K562 (cell line): ENCODE data around the gene MUCL1. TPM values are rescaled to one million over a fixed set of nuclear protein-coding genes. Genes with fewer than 3 reads are reported as not detected.

Source experiments
- ARID3A ChIP-seq: IDR thresholded peaks from 2 replicates; pipeline ENCODE4 v1.6.1; 2012; ENCODE audit warnings: low read depth, low read length, improper control_type of control experiment, borderline replicate concordance
- CC2D1A ChIP-seq: fragments of 450-650 bp; IDR thresholded peaks from 2 replicates; pipeline ENCODE4 v1.6.1; 2017; ENCODE audit warnings: mild to moderate bottlenecking
- CTCF ChIP-seq, 3 experiments: IDR thresholded peaks in 2 of 3; conservative IDR thresholded peaks in 1 of 3; 2 replicates each; pipeline ENCODE4 v1.5.1; 2011 to 2012; ENCODE audit warnings: low read length in 3 of 3, mild to moderate bottlenecking in 3 of 3, control low read depth in 2 of 3, improper control_type of control experiment in 1 of 3, inconsistent platforms in 1 of 3, low read depth in 1 of 3, mixed read lengths in 1 of 3, moderate library complexity in 1 of 3; ENCODE audit not compliant: insufficient read depth in 2 of 3
- POLR3A ChIP-seq: IDR thresholded peaks from 2 replicates; pipeline ENCODE4 v1.6.1; 2011; ENCODE audit warnings: borderline replicate concordance, mild to moderate bottlenecking, moderate library complexity; ENCODE audit not compliant: insufficient read length, insufficient read depth; ENCODE audit errors: extremely low read depth
- RAD21 ChIP-seq, 2 experiments: fragments of 250-450 bp in 1 of 2; fragments of 450-650 bp in 1 of 2; sonication (Bioruptor Pico) in 1 of 2; formaldehyde crosslinking in 1 of 2; IDR thresholded peaks in 1 of 2; conservative IDR thresholded peaks in 1 of 2; 2 replicates each; pipeline versions ENCODE4 v1.4.0 to v1.8.0; 2020 to 2022; ENCODE audit warnings: mild to moderate bottlenecking in 2 of 2, moderate library complexity in 1 of 2
- RCOR1 ChIP-seq, 2 experiments: IDR thresholded peaks; 2 replicates each; pipeline ENCODE4 v1.6.1; 2012; ENCODE audit warnings: low read depth in 2 of 2, low read length in 2 of 2, borderline replicate concordance in 1 of 2, improper control_type of control experiment in 1 of 2
- RFX7 ChIP-seq: fragments of 250-450 bp; sonication (Bioruptor Pico); IDR thresholded peaks from 2 replicates; pipeline ENCODE4 v1.5.1; 2021; ENCODE audit warnings: mild to moderate bottlenecking
- ZFP36 ChIP-seq: fragments of 150-350 bp; IDR thresholded peaks from 2 replicates; pipeline ENCODE4 v1.6.1; 2018; ENCODE audit warnings: low read length, low read depth; ENCODE audit not compliant: partially characterized antibody
- polyA plus RNA-seq, 8 experiments: library from polyadenylated mRNA; depleted of rRNA in 4 of 8; stranded (reverse) in 5 of 8; unstranded in 3 of 8; fragments of >200 nt; fragmentation: Nextera tagmentation in 2 of 8; fragmentation: Illumina TruSeq in 1 of 8; extraction: Ambion mirVana in 2 of 8; extraction: Trizol in 1 of 8; gene quantifications; 2 replicates each; pipeline versions ENCODE4 v1.2.1 to v1.2.3, GENCODE V29; 2011 to 2014; ENCODE audit warnings: inconsistent platforms in 1 of 8, missing spikeins in 1 of 8
- total RNA-seq, 7 experiments: library from RNA; depleted of rRNA in 6 of 7; stranded (reverse); fragments of >200 nt in 6 of 7; fragmentation: Illumina TruSeq in 2 of 7; extraction: Trizol in 2 of 7; gene quantifications; 2 replicates each; pipeline versions ENCODE4 v1.2.1 to v1.2.3, GENCODE V29; 2011 to 2021; ENCODE audit warnings: low replicate concordance in 1 of 7
- TF ChIP-seq, protein P1 (sequence below), 2 experiments: fragments of 450-650 bp; formaldehyde crosslinking in 1 of 2; IDR thresholded peaks; 2 replicates each; pipeline versions ENCODE4 v1.4.0 to v1.6.1; 2014 to 2020; ENCODE audit warnings: mild to moderate bottlenecking in 2 of 2, borderline replicate concordance in 1 of 2, low read depth in 1 of 2

The MUCL1 gene
- total and polyA plus RNA-seq, 9 of the 15 experiments (the other 6 are each of a cell fraction or from before 2014, with no cell fraction given), result not detected

GRCh38 chr12:54853933-54854538 is at the start of gene MUCL1 (continued):
- TF ChIP-seq, protein P1, sequence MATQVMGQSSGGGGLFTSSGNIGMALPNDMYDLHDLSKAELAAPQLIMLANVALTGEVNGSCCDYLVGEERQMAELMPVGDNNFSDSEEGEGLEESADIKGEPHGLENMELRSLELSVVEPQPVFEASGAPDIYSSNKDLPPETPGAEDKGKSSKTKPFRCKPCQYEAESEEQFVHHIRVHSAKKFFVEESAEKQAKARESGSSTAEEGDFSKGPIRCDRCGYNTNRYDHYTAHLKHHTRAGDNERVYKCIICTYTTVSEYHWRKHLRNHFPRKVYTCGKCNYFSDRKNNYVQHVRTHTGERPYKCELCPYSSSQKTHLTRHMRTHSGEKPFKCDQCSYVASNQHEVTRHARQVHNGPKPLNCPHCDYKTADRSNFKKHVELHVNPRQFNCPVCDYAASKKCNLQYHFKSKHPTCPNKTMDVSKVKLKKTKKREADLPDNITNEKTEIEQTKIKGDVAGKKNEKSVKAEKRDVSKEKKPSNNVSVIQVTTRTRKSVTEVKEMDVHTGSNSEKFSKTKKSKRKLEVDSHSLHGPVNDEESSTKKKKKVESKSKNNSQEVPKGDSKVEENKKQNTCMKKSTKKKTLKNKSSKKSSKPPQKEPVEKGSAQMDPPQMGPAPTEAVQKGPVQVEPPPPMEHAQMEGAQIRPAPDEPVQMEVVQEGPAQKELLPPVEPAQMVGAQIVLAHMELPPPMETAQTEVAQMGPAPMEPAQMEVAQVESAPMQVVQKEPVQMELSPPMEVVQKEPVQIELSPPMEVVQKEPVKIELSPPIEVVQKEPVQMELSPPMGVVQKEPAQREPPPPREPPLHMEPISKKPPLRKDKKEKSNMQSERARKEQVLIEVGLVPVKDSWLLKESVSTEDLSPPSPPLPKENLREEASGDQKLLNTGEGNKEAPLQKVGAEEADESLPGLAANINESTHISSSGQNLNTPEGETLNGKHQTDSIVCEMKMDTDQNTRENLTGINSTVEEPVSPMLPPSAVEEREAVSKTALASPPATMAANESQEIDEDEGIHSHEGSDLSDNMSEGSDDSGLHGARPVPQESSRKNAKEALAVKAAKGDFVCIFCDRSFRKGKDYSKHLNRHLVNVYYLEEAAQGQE (IDR thresholded peaks at IDR 0.05; ENCODE audit: borderline replicate concordance), result peak; percentile 82
- TF ChIP-seq, protein P1 (CRISPR knock-in tag; IDR thresholded peaks at IDR 0.05; ENCODE audit: low read depth), result no peak
- TF ChIP-seq RFX7 (CRISPR knock-in tag) (no peak), CC2D1A (peak; percentile 39; the same call in 1 of the 2 replicates), RAD21 (CRISPR knock-in tag; conservative IDR thresholded peaks at IDR 0.05 in 1 of 2, IDR thresholded peaks at IDR 0.05 in 1 of 2) (peak; percentile 96), CTCF (IDR thresholded peaks at IDR 0.05 in 2 of 3, conservative IDR thresholded peaks at IDR 0.05 in 1 of 3; ENCODE audit: insufficient read depth in 2 of 3, low read depth in 1 of 3, low read length in 3 of 3) (peak; percentile 76 to 91 (median 77)), RCOR1 (IDR thresholded peaks at IDR 0.05; ENCODE audit: borderline replicate concordance in 1 of 2, low read depth in 2 of 2, low read length in 2 of 2) (0 out of 4 replicates have a peak, but pooled peaks of 1 of the 2 experiments have one; percentile 26), ZFP36 (peak; percentile 23), POLR3A (no peak), ARID3A (peak; percentile 50; the same call in 1 of the 2 replicates)
